ENCODE data around the gene AHNAK2. TPM values are rescaled to one million over a fixed set of nuclear protein-coding genes. Genes with fewer than 3 reads are reported as not detected.

Gene AHNAK2
- total and polyA plus RNA-seq, 2 experiments from 2014 or later = 1.8 to 4.6 TPM

DNA sequence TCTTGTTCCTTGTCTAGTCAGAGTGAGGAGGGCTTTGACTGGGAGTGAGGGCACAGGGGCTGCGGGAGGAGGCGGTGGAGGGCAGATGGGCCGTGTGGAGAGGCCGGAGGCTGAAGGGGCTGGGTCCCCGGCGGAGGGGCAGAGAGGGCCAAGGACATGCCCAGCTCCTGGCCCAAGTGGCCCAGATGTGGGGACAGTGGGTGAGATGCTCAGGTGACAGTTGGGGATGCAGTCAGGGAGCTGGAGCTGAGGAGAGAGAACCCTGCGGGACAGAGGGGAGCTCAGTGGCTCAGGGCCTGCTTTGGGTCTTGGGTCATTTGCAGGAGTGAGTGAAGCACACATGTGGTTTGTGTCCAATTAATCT lies 80.0 kb downstream of the AHNAK2 start:
- Histone ChIP-seq H3K4me3 (no peak overlapping the region), H3K4me2 (no peak overlapping the region), H3K4me1 (ENCODE audit: insufficient read depth) (no peaks in the 10 kb centered on the region), H3K27ac (no peak overlapping the region), H3K79me2 (no peaks in the 10 kb centered on the region), H3K36me3 (replicated peaks; ENCODE audit: insufficient read depth, low read depth) (no peaks in the 10 kb centered on the region), H4K20me1 (ENCODE audit: insufficient read depth, poor library complexity, severe bottlenecking) (no peaks in the 10 kb centered on the region), H3K9me3 (ENCODE audit: low read depth) (no peaks in the 10 kb centered on the region), H3K27me3 (no peaks in the 10 kb centered on the region), H3K9me2 (replicated peaks; ENCODE audit: insufficient read depth) (no peaks in the 10 kb centered on the region), H2AFZ (no peak overlapping the region)
- no peak for TF ChIP-seq EZH2phosphoT487 (IDR thresholded peaks at IDR 0.05; ENCODE audit: low read depth, severe bottlenecking, unreplicated experiment)
- WGBS (ENCODE audit: low lambda C conversion rate, missing lambda C conversion rate) = 96% methylated on average over 7 of the region's 7 CpGs
- no peak for DNase-seq (ENCODE audit: low spot score)

GRCh38 chr14:104897330-104898194 lies 80.6 kb downstream of the AHNAK2 start:
- Histone ChIP-seq H3K27ac (no peak overlapping the region), H3K4me1 (ENCODE audit: insufficient read depth) (no peaks in the 10 kb centered on the region), H2AFZ (no peak overlapping the region), H3K4me2 (no peak overlapping the region), H3K36me3 (replicated peaks; ENCODE audit: insufficient read depth, low read depth) (no peaks in the 10 kb centered on the region), H3K9me2 (replicated peaks; ENCODE audit: insufficient read depth) (no peaks in the 10 kb centered on the region), H4K20me1 (ENCODE audit: insufficient read depth, poor library complexity, severe bottlenecking) (no peaks in the 10 kb centered on the region), H3K9me3 (ENCODE audit: low read depth) (no peaks in the 10 kb centered on the region), H3K27me3 (no peaks in the 10 kb centered on the region), H3K4me3 (no peak overlapping the region), H3K79me2 (no peaks in the 10 kb centered on the region)
- DNase-seq (ENCODE audit: low spot score) = no peak
- TF ChIP-seq EZH2phosphoT487 (IDR thresholded peaks at IDR 0.05; ENCODE audit: low read depth, severe bottlenecking, unreplicated experiment) (no peak), EZH2 (IDR thresholded peaks at IDR 0.05; ENCODE audit: borderline replicate concordance) (no peak)
- TF ChIP-seq, protein P1, sequence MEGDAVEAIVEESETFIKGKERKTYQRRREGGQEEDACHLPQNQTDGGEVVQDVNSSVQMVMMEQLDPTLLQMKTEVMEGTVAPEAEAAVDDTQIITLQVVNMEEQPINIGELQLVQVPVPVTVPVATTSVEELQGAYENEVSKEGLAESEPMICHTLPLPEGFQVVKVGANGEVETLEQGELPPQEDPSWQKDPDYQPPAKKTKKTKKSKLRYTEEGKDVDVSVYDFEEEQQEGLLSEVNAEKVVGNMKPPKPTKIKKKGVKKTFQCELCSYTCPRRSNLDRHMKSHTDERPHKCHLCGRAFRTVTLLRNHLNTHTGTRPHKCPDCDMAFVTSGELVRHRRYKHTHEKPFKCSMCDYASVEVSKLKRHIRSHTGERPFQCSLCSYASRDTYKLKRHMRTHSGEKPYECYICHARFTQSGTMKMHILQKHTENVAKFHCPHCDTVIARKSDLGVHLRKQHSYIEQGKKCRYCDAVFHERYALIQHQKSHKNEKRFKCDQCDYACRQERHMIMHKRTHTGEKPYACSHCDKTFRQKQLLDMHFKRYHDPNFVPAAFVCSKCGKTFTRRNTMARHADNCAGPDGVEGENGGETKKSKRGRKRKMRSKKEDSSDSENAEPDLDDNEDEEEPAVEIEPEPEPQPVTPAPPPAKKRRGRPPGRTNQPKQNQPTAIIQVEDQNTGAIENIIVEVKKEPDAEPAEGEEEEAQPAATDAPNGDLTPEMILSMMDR (IDR thresholded peaks at IDR 0.05; ENCODE audit: poor library complexity) = no peak
- WGBS (ENCODE audit: low lambda C conversion rate, missing lambda C conversion rate) = 94% methylated on average over 36 of the region's 37 CpGs

- H3K36me3 ChIP-seq (replicated peaks; ENCODE audit: insufficient read depth, low read depth) = no peaks in the 10 kb centered on the region
- WGBS (ENCODE audit: low lambda C conversion rate, missing lambda C conversion rate) = 89% methylated on average over 29 of the region's 34 CpGs
- no peaks in the 10 kb centered on the region for H4K20me1 ChIP-seq (ENCODE audit: insufficient read depth, poor library complexity, severe bottlenecking)
- no peaks in the 10 kb centered on the region for H3K4me1 ChIP-seq (ENCODE audit: insufficient read depth)
- no peak overlapping the region for H3K4me3 ChIP-seq
- no peak for TF ChIP-seq EZH2phosphoT487 (IDR thresholded peaks at IDR 0.05; ENCODE audit: low read depth, severe bottlenecking, unreplicated experiment)
- TF ChIP-seq, protein P1 (IDR thresholded peaks at IDR 0.05; ENCODE audit: poor library complexity) = no peak
- no peak for TF ChIP-seq EZH2 (IDR thresholded peaks at IDR 0.05; ENCODE audit: borderline replicate concordance)
- H3K9me3 ChIP-seq (ENCODE audit: low read depth) = no peaks in the 10 kb centered on the region
- no peaks in the 10 kb centered on the region for H3K9me2 ChIP-seq (replicated peaks; ENCODE audit: insufficient read depth)
- DNase-seq (ENCODE audit: low spot score) = peak; percentile 16
- no peak overlapping the region for H2AFZ ChIP-seq
- H3K79me2 ChIP-seq = no peaks in the 10 kb centered on the region
- H3K27me3 ChIP-seq = no peaks in the 10 kb centered on the region
- no peak overlapping the region for H3K4me2 ChIP-seq
- H3K27ac ChIP-seq = no peak overlapping the region
Observed at GRCh38 chr14:104895786-104896661, 82.2 kb downstream of the AHNAK2 start.

Measured in hepatocyte (in vitro differentiated cells).